Hepatocyte (in vitro differentiated cells): ENCODE results near the gene MTERF4.

Experiments used
- CTCF ChIP-seq: fragments of 200-600 bp; sonication (generic); IDR thresholded peaks from 2 replicates; pipeline ENCODE4 v1.5.1; 2016; ENCODE audit warnings: antibody characterized with exemption, mild to moderate bottlenecking; ENCODE audit not compliant: poor library complexity
- EZH2 ChIP-seq: fragments of 200-600 bp; sonication (generic); IDR thresholded peaks from 2 replicates; pipeline ENCODE4 v1.6.1; 2016; ENCODE audit warnings: antibody characterized with exemption, mild to moderate bottlenecking, borderline replicate concordance
- EZH2phosphoT487 ChIP-seq: fragments of 200-600 bp; sonication (generic); IDR thresholded peaks from one replicate; pipeline ENCODE4 v1.6.1; 2018; ENCODE audit warnings: antibody characterized with exemption, mild to moderate bottlenecking, low read depth, moderate library complexity; ENCODE audit not compliant: unreplicated experiment, severe bottlenecking

- no peak for TF ChIP-seq CTCF
- no peak for TF ChIP-seq EZH2
- no peak for TF ChIP-seq EZH2phosphoT487
Measured at GRCh38 chr2:241063093-241063551, 39.0 kb downstream of the MTERF4 start.
